ENCODE measurements around the gene CLDN19. TPM values are rescaled to one million over a fixed set of nuclear protein-coding genes. Genes with fewer than 3 reads are reported as not detected.

Gene CLDN19
- total RNA-seq, 2 donors from 2014 or later = 0.14 to 0.49 TPM

DNA sequence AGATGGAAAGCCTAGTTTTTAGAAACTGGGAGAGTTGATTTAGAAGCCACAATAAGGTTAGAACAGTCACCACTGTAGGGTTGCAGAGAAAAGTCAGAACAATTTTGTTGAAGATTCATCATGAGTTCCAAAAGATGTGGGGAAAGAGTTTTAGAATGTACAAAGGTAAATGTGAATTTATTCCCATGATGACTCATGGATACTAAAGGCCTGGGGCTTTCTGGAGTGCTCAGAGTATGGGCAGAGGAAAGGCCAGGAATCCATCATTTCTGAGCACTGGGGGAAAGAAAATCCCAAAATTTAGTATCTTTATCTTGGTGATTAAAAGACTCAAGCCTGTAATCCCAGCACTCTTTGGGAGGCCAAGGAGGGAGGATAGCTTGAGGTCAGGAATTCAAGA, 40.0 kb downstream of the CLDN19 start:
- Histone ChIP-seq H3K27me3 (replicated peaks; ENCODE audit: insufficient read depth) (no peaks in the 10 kb centered on the region), H3K36me3 (peaks cover 43% of the 10 kb centered on the region), H3K9me3 (no peaks in the 10 kb centered on the region), H3K27ac (no peak overlapping the region), H3K4me3 (no peak overlapping the region), H3K4me1 (ENCODE audit: control insufficient read depth in 1 of 2, low read depth in 2 of 2) (no peaks in the 10 kb centered on the region)
- ATAC-seq (ENCODE audit: insufficient number of reproducible peaks, low FRiP score, low read depth) = no peak
- TF ChIP-seq, protein P1, sequence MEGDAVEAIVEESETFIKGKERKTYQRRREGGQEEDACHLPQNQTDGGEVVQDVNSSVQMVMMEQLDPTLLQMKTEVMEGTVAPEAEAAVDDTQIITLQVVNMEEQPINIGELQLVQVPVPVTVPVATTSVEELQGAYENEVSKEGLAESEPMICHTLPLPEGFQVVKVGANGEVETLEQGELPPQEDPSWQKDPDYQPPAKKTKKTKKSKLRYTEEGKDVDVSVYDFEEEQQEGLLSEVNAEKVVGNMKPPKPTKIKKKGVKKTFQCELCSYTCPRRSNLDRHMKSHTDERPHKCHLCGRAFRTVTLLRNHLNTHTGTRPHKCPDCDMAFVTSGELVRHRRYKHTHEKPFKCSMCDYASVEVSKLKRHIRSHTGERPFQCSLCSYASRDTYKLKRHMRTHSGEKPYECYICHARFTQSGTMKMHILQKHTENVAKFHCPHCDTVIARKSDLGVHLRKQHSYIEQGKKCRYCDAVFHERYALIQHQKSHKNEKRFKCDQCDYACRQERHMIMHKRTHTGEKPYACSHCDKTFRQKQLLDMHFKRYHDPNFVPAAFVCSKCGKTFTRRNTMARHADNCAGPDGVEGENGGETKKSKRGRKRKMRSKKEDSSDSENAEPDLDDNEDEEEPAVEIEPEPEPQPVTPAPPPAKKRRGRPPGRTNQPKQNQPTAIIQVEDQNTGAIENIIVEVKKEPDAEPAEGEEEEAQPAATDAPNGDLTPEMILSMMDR (IDR thresholded peaks at IDR 0.05) = no peak
- no peak for DNase-seq (ENCODE audit: low spot score)

DNA sequence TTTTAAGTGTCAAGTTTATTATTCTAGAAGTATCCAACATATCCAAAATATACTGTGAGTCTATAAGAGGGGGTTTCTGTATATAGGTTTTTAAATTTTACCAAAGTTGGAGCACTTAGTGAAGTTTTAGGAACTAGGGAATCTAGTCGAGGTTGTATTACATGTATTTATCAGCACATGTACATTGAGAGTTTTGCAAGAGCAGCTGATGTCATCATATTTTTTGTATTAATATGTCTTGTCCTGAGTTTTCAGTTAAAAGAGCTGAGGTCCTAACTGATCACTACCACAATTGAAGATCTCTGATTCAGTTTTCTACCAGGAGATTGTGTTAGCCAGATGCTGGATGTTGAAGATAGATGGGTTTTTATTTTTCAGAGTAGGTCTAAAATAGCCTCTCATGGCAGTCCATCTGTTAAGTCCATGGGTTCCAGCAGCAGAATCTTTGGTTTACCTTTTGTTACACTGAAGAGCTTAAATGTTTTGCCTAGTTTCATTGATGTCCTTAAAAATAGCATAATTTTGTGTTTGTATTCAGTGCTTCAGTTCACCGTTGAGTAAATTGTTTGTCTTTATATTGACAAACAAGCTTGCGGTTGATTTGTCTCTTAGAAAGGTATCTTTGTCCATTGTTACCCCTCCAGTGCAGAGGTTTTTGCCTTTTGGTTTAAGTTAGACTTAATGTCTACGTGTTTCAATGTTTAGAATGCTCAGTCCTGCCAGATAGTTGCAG, 41.8 kb downstream of the CLDN19 start:
- peaks cover 39% of the 10 kb centered on the region for H3K36me3 ChIP-seq
- H3K4me3 ChIP-seq = no peak overlapping the region
- no peak for ATAC-seq (ENCODE audit: insufficient number of reproducible peaks, low FRiP score, low read depth)
- H3K27ac ChIP-seq = no peak overlapping the region
- H3K27me3 ChIP-seq (replicated peaks; ENCODE audit: insufficient read depth) = no peaks in the 10 kb centered on the region
- TF ChIP-seq, protein P1 (IDR thresholded peaks at IDR 0.05) = no peak
- no peak for DNase-seq (ENCODE audit: low spot score)
- H3K4me1 ChIP-seq (ENCODE audit: control insufficient read depth in 1 of 2, low read depth in 2 of 2) = peaks cover 0 to 4% of the 10 kb centered on the region in 2 donors
- no peaks in the 10 kb centered on the region for H3K9me3 ChIP-seq

DNA sequence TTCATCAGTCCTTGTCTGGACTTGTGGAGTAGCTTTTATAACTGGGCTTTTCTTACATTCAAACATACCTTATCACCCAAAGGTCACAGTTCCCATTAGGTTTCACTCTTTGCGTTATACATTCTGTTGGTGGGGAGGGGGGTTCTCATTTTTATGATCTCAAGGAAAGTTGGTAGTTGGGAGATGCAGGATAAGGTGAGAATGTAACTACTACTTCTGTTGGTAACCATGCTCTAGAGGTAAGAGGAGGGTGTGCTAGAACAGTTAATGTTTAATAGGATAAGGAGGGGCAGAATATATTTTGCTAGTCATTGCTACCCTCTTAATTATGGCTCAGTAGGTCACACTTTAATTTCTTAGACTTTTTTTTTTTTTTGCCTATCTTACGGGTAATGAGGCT, 47.1 kb downstream of the CLDN19 start:
- peaks cover 13% of the 10 kb centered on the region for H3K36me3 ChIP-seq
- ATAC-seq (ENCODE audit: insufficient number of reproducible peaks, low FRiP score, low read depth) (no peak), DNase-seq (ENCODE audit: low spot score) (no peak)
- H3K4me1 ChIP-seq (ENCODE audit: control insufficient read depth in 1 of 2, low read depth in 2 of 2) = peaks cover 23 to 47% of the 10 kb centered on the region in 2 donors
- H3K27ac ChIP-seq = no peak overlapping the region
- no peaks in the 10 kb centered on the region for H3K27me3 ChIP-seq (replicated peaks; ENCODE audit: insufficient read depth)
- no peaks in the 10 kb centered on the region for H3K9me3 ChIP-seq
- H3K4me3 ChIP-seq = no peak overlapping the region
- TF ChIP-seq, protein P1 (IDR thresholded peaks at IDR 0.05) = no peak

DNA sequence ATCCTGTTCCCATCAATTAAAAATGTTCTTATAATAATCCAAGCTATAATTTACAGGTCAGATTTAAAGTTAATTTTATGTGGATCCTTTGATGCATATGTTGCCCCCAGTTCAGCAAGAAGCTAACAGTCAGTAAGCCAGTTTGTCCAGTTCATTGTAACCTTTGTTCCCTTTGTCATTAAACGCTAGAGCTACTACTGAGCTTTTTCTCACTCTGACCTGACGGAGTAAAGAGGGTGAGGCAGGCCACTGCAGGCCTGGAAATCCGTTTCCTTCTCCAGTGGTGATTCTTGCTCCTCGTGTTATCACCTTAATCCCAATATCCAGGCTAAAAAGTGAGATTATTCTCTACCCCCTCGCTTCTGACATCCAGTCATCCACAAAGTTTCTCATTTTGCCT, 47.6 kb downstream of the CLDN19 start:
- no peak for ATAC-seq (ENCODE audit: insufficient number of reproducible peaks, low FRiP score, low read depth)
- Histone ChIP-seq H3K27me3 (replicated peaks; ENCODE audit: insufficient read depth) (no peaks in the 10 kb centered on the region), H3K4me3 (no peak overlapping the region), H3K4me1 (ENCODE audit: control insufficient read depth in 1 of 2, low read depth in 2 of 2) (peaks cover 23 to 50% of the 10 kb centered on the region in 2 donors), H3K36me3 (peaks cover 9% of the 10 kb centered on the region), H3K27ac (no peak overlapping the region), H3K9me3 (no peaks in the 10 kb centered on the region)
- DNase-seq (ENCODE audit: low spot score) = no peak
- TF ChIP-seq, protein P1 (IDR thresholded peaks at IDR 0.05) = no peak

DNA sequence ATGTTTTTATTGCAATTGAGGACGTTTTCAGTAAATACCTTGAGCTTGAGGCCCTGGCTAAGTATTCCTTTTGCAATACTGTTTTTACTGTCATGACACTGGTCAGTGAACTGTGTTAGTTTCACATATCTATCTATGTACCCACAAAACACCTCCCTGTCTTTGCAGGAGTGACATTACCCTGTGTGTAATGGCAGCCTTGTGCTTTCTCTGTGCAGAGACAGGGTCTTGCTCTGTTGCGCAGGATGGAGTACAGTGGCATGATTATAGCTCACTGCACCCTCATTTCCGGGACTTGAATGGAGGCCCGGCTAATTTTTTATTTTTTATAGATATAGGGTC, 48.9 kb downstream of the CLDN19 start:
- Histone ChIP-seq H3K36me3 (no peaks in the 10 kb centered on the region), H3K27ac (no peak overlapping the region), H3K4me1 (ENCODE audit: control insufficient read depth in 1 of 2, low read depth in 2 of 2) (peaks cover 27 to 60% of the 10 kb centered on the region in 2 donors), H3K4me3 (no peak overlapping the region), H3K9me3 (no peaks in the 10 kb centered on the region), H3K27me3 (replicated peaks; ENCODE audit: insufficient read depth) (no peaks in the 10 kb centered on the region)
- DNase-seq (ENCODE audit: low spot score) (no peak), ATAC-seq (ENCODE audit: insufficient number of reproducible peaks, low FRiP score, low read depth) (no peak)
- TF ChIP-seq, protein P1 (IDR thresholded peaks at IDR 0.05) = no peak

Data from thoracic aorta (tissue), 2 donors.